KOPT-K1 (cell line): Measurements from ENCODE around the gene YTHDC2.

Source experiments
- H3K27ac ChIP-seq: fragments of 200-600 bp; sonication (generic); 2 replicates; pipeline ENCODE4 v1.5.1; 2016; ENCODE audit warnings: antibody characterized with exemption, mild to moderate bottlenecking, low read depth, low read length; ENCODE audit not compliant: poor library complexity, severe bottlenecking
- H3K36me3 ChIP-seq: fragments of 200-600 bp; sonication (generic); 2 replicates; pipeline ENCODE4 v1.5.1; 2017; ENCODE audit warnings: antibody characterized with exemption, mild to moderate bottlenecking, low read length, moderate library complexity; ENCODE audit not compliant: insufficient read depth
- H3K9me3 ChIP-seq: fragments of 200-600 bp; sonication (generic); 2 replicates; pipeline ENCODE4 v1.5.1; 2017; ENCODE audit warnings: antibody characterized with exemption, low read length, mild to moderate bottlenecking; ENCODE audit not compliant: insufficient read depth, poor library complexity, severe bottlenecking

Gene YTHDC2

DNA sequence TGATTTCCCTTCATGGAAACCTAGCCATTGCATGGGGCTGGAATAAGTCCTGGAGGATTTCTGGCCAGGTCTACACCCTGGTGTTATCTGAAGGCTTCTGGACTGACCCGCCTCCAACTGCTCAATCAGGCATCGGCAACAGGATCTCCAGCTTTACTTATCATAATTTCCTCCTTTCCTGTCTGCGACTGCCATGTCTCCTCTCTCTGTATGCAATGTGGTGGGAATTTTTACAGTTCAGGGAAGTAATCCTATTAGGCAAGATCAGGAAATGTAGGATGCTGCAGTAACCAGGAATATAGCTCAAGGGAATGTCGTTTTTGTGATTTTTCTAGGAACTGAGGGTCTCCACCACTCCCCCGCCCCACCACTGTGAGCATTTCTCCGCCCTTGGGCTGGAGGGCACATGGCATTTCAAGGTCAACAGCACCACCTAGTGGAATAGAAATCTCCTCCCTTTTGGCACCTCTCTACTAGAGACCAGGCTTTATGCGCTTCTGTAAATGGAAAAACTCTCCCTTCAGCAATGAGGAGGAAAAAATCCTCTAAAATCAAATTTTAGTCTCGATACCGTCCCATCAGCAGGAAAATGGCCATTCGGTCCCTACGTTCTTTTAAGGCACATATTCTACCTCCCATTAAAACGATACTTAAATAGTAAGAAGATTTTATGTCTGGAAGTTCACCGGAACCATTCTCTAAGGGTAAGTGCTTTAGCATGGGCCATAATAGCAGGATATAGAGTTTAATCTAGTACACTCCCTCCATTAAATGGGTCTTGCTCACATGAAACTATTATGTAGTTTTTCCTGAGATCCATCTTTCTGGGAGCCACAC, 93.0 kb downstream of the YTHDC2 start:
- H3K9me3 ChIP-seq: peaks cover 6% of the 10 kb centered on the region
- H3K27ac ChIP-seq: no peak overlapping the region
- no peaks in the 10 kb centered on the region for H3K36me3 ChIP-seq

DNA sequence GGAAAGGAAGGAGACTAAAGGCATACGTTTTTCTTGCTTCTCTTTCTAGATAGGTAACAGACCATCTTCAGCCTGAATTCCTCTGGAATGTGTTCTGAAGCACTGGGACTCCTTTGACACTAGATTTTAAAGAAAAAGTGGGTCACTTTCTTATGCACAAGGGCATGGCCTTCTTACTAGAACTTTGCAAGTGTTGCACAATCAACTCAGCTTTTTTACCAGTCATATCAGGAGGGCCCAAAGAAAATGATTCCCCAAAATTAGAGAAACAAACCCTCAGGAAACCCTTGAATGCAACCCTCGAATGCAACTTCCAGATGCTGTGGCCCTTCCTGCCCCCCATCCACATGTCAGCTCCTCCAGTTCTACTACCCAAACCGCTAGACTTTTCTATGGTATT, 93.9 kb downstream of the YTHDC2 start:
- Histone ChIP-seq H3K9me3 (peaks cover 6% of the 10 kb centered on the region), H3K36me3 (no peaks in the 10 kb centered on the region), H3K27ac (no peak overlapping the region)

DNA sequence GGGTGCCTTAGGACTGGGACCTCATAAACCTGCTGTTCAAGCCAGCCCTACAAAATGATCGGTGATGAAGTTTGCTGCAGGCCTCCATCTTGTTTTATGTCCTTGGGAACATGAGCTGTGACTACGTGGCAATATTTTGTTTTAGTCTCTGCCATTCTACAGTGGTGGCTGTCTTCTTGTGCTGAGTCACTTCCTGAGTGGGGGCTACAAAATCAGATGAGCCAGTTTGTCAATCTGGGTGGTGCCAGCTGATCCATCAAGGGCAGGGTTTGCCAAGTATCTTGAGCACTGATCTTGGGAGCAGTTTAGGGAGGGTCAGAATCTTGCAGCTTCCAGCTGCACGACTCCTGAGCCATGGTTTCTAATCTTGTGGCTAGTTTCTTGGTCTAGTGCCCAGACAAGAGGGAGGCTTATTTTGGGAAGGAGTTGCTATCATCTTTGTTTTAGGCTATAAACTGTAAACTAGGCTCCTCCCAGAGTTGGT, 94.7 kb downstream of the YTHDC2 start:
- Histone ChIP-seq H3K9me3 (peaks cover 6% of the 10 kb centered on the region), H3K27ac (no peak overlapping the region), H3K36me3 (no peaks in the 10 kb centered on the region)

DNA sequence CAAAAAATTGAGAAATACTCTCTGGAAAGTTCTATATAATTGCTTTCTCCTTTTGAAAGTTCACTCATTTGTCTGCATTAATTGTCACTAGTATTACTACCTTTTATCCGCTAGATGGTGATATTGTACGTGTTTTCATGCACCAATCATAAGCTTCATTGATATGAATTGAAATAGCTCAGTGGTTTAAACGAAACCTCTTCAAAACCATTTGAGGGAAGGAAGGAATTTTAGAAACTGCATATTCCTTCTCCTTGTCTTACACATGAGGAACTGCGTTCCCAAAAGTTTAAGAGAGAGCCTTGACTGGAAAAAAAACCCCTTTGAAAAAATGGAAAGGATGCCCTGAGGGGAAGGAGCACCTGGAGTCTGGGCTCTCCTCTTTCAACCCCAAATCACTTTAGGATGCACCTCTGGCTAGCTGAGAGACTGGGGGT, 98.6 kb downstream of the YTHDC2 start:
- no peak overlapping the region for H3K27ac ChIP-seq
- no peaks in the 10 kb centered on the region for H3K36me3 ChIP-seq
- H3K9me3 ChIP-seq: peaks cover 6% of the 10 kb centered on the region

DNA sequence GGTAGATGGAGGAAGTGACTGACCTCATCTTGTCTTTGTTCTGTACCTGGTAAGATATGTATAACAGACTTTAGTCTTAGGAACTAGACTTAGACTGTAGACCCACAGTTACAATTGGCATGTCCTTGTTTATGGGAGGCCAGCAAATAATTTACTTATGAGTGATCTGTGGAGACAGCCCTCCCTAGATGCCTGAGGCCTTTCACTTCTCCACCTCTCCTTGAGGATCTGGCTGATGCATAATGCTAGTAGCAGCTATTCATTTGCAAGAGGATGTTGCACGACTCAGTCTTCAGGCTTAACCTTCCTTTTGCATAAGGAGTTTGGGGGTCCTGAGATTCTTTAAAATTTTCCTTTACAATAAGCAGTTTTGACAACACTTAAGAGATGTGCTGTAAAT, 100.7 kb downstream of the YTHDC2 start:
- H3K27ac ChIP-seq: no peak overlapping the region
- H3K36me3 ChIP-seq: no peaks in the 10 kb centered on the region

DNA sequence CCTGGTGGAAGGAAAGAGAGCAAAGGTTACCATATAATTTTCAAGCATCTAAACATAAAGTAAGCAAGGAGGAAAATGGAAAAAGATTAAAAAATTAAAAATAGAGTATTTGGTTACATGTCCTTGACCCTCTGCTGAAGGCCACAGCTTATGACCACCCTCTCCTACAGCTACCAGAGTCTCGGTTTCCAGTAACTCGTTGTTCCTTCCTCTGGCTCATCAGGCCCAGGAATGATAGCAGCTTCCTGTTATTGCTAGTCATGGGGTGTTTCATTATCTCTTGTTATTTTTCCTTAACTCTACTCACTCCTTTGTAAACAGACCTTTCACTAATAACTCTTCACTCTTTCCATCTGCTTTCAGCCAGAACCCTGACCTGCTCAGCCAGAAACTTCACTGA, 102.2 kb downstream of the YTHDC2 start:
- H3K27ac ChIP-seq: no peak overlapping the region
- no peaks in the 10 kb centered on the region for H3K9me3 ChIP-seq
- no peaks in the 10 kb centered on the region for H3K36me3 ChIP-seq

More for the DNA sequence above, 100.7 kb downstream of the YTHDC2 start:
- H3K9me3 ChIP-seq: peaks cover 6% of the 10 kb centered on the region

DNA sequence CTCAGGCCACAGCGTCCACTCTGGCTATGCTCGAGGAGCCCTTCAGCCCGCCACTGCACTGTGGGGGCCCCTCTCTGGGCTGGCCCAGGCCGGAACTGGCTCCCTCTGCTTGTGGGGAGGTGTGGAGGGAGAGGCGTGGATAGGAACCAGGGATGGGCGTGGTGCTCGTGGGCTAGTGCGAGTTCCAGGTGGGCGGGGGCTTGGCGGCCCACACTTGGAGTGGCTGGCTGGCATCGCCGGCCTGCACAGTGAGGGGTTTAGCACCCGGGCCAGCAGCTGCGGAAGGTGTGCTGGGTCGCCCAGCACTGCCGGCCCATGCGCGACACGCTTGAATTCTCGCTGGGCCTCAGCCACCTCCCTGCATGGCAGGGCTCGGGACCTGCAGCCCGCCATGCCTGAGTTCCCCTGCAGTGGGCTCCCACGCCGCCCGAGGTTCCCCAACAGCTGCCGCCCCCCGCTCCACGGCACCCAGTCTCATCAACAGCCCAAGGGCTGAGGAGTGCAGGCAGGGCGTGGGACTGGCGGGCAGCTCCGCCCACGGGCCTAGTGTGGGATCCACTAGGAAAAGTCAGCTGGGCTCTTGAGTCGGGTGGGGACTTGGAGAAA, 103.8 kb downstream of the YTHDC2 start:
- H3K9me3 ChIP-seq: no peaks in the 10 kb centered on the region
- no peaks in the 10 kb centered on the region for H3K36me3 ChIP-seq
- no peak overlapping the region for H3K27ac ChIP-seq

DNA sequence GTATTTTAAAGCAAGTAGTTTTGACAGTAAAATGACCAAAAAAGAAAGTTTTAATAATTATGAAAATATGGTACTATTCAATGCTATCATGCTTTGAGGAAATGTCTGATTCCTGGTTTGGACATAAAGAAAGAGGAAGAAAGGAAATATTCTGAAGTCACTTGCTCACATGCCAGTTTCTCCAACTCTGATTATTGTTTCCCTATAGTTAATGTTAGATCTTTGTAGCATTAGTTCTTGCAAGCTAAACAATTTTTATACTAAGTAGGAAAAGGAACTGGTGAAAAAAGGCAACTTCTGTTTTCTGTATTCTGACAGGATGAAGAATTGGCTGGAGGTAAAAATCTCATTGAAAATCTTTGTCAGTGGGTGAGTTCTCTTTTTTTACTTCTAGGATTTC, 119.5 kb downstream of the YTHDC2 start:
- Histone ChIP-seq H3K27ac (no peak overlapping the region), H3K36me3 (no peaks in the 10 kb centered on the region), H3K9me3 (peaks cover 3% of the 10 kb centered on the region)

DNA sequence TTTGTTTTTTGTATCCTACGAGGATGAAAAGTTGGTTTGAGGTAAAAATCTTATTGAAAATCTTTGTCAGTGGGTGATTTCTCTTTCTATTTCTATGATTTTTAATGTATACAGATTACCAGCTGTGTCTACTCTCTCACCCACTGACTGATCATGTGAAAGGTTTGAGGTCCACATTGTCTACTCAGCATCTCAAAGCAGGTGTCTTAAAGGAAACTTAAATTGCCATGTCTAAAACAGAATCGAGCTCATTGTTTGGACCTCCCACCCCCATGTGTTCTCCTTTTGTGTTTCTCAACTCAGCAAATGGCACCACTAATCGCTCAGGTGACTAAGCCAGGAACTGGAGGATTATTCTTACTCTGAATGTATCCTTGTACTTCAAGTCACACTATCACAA, 121.5 kb downstream of the YTHDC2 start:
- no peak overlapping the region for H3K27ac ChIP-seq
- peaks cover 7% of the 10 kb centered on the region for H3K9me3 ChIP-seq
- no peaks in the 10 kb centered on the region for H3K36me3 ChIP-seq

DNA sequence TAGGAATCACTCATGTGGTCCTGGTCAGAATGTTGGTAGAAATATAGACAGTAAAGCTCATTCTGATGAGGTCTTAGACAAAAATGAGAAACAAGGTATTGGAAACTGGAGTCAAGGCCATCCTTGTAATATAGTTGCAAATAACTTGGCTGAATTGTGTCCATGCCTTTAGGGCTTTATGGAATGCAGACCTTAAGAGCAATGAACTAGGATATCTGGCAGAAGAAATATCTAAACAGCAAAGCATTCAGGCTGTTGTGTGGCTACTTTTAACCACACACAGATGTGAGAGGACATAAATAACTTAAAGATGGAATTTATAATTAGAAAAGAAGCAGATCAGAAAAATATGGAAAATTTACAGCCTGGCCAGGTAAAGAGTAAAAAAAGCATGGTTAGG, 128.2 kb downstream of the YTHDC2 start:
- no peak overlapping the region for H3K27ac ChIP-seq
- H3K9me3 ChIP-seq: peaks cover 7% of the 10 kb centered on the region
- no peaks in the 10 kb centered on the region for H3K36me3 ChIP-seq
